ENCODE results near the gene GAL3ST1. TPM values are rescaled to one million over a fixed set of nuclear protein-coding genes. Genes with fewer than 3 reads are reported as not detected.
"Not testable (repeated sequence)": the region's sequence is repeated elsewhere in the genome, so short reads cannot be mapped to it uniquely, and the experiment has no call there.

GAL3ST1 gene, protein sequence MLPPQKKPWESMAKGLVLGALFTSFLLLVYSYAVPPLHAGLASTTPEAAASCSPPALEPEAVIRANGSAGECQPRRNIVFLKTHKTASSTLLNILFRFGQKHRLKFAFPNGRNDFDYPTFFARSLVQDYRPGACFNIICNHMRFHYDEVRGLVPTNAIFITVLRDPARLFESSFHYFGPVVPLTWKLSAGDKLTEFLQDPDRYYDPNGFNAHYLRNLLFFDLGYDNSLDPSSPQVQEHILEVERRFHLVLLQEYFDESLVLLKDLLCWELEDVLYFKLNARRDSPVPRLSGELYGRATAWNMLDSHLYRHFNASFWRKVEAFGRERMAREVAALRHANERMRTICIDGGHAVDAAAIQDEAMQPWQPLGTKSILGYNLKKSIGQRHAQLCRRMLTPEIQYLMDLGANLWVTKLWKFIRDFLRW
- 0.08 TPM in 1 of 2 replicates, not detected in the other for polyA plus RNA-seq (2012; rRNA removed)
- polyA plus RNA-seq (2012; cell fraction: cytosol; rRNA removed) = 0.01 TPM in 1 of 2 replicates, not detected in the other
- polyA plus RNA-seq (2012; cell fraction: nucleus; rRNA removed) = 0.29 and 0.31 TPM in 2 replicates

DNA sequence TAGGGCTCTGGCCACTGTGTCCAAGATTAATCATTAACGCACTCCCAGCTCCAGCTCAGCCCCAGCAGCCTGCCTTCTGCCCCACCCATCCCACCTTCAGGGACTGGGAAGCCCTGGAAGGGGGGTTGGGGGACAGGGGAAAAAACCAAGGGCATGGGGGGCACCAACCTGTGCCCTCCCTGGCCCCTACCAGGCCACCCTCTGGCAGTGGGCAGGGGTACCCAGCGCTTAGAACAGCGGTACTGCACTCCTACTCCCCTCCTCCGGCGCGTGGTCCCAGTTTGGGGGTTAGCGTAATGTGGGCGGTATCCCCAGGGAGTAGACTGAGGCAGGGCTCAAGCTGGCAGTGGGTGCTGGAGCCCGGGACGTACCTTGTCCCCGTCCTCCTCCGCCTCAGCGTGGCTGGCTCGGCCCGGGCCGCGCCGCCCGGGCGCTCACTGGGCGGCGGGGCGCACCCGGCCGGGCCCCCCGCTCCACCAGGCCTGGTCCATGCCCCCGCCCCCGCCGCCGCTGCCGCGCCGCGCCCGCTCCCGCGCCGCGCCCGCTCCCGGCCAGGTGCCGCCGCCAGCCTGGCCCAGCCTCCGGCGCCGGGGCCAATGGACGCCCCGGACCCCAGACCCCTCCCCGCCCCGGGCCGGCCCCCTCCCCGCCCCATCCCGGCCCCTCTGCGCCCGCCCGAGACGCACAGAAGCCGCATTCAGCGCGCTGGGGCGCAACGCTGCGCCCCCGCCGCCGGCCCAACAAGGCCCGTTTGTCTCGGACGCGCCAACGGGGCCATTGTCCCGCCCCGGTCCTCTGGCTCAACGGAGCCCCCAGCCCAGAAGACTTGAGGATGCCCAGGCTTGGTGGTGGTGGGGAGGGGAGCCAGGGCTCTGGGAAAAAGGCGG, at the start of gene GAL3ST1:
TSS of gene GAL3ST1 (minus strand) at position 571 of the 887 bp plus-strand sequence. CDS start 17,273 bp downstream, outside the sequence.
- Histone ChIP-seq H2AFZ (ENCODE audit: low read depth) (no peak within 1 kb of the TSS), H3K9ac (no peak within 1 kb of the TSS), H3K9me3 (no peaks in the 10 kb centered on the region), H3K4me2 (peak within 1 kb of the TSS; percentile 60), H4K20me1 (ENCODE audit: insufficient read depth) (0 out of 2 replicates have a peak, but pooled peaks cover 2% of the 10 kb centered on the region), H3K27me3 (ENCODE audit: insufficient read depth) (no peaks in the 10 kb centered on the region), H3K4me1 (ENCODE audit: control insufficient read depth in 1 of 2, insufficient read depth in 2 of 2, low read depth in 1 of 2, low read length in 1 of 2) (peaks cover 10 to 27% of the 10 kb centered on the region in 2 experiments; a peak in 2 of 4 replicates), H3K27ac (ENCODE audit: low read depth in 2 of 2, low read length in 1 of 2) (peak within 1 kb of the TSS; percentile 60 to 70; a peak in 3 of 4 replicates), H3K79me2 (ENCODE audit: insufficient read depth) (no peaks in the 10 kb centered on the region), H3K4me3 (ENCODE audit: low read depth in 2 of 2, low read length in 1 of 2) (no peak within 1 kb of the TSS), H3F3A (replicated peaks; ENCODE audit: insufficient read depth) (peaks cover 7% of the 10 kb centered on the region), H3K9me2 (no peaks in the 10 kb centered on the region), H3K36me3 (replicated peaks in 1 of 2; ENCODE audit: control insufficient read depth in 1 of 2, insufficient read depth in 2 of 2, low read length in 1 of 2) (peaks cover 0 to 33% of the 10 kb centered on the region in 2 experiments)
- POLR2A ChIA-PET = interaction anchor here (0.9 to 1.2 kb wide), 3 partner anchors 9 to 17 kb away, joined by 3 to 5 read pairs (median 3); partner anchors contain the start of gene PES1
- TF ChIP-seq, protein P1, sequence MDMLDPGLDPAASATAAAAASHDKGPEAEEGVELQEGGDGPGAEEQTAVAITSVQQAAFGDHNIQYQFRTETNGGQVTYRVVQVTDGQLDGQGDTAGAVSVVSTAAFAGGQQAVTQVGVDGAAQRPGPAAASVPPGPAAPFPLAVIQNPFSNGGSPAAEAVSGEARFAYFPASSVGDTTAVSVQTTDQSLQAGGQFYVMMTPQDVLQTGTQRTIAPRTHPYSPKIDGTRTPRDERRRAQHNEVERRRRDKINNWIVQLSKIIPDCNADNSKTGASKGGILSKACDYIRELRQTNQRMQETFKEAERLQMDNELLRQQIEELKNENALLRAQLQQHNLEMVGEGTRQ (IDR thresholded peaks at IDR 0.05; ENCODE audit: borderline replicate concordance, low read depth, low read length) = no peak
- TF ChIP-seq GABPA (IDR thresholded peaks at IDR 0.05; ENCODE audit: low read depth) = no peak
- no peak for TF ChIP-seq FOSL2 (IDR thresholded peaks at IDR 0.05; ENCODE audit: borderline replicate concordance, low read depth)
- TF ChIP-seq MEF2A (IDR thresholded peaks at IDR 0.05; ENCODE audit: borderline replicate concordance, low read depth) = no peak
- no peak for TF ChIP-seq NRF1 (IDR thresholded peaks at IDR 0.05; ENCODE audit: low read depth, low read length)
- no peak for TF ChIP-seq ELF1 (IDR thresholded peaks at IDR 0.05)
- no peak for TF ChIP-seq POLR2AphosphoS5 (IDR thresholded peaks at IDR 0.05; ENCODE audit: low read depth, low read length)
- TF ChIP-seq NFIC (IDR thresholded peaks at IDR 0.05; ENCODE audit: borderline replicate concordance) = no peak
- TF ChIP-seq, protein P2, sequence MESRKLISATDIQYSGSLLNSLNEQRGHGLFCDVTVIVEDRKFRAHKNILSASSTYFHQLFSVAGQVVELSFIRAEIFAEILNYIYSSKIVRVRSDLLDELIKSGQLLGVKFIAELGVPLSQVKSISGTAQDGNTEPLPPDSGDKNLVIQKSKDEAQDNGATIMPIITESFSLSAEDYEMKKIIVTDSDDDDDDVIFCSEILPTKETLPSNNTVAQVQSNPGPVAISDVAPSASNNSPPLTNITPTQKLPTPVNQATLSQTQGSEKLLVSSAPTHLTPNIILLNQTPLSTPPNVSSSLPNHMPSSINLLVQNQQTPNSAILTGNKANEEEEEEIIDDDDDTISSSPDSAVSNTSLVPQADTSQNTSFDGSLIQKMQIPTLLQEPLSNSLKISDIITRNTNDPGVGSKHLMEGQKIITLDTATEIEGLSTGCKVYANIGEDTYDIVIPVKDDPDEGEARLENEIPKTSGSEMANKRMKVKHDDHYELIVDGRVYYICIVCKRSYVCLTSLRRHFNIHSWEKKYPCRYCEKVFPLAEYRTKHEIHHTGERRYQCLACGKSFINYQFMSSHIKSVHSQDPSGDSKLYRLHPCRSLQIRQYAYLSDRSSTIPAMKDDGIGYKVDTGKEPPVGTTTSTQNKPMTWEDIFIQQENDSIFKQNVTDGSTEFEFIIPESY (IDR thresholded peaks at IDR 0.05; ENCODE audit: borderline replicate concordance, low read depth) = no peak
- TF ChIP-seq TAF1 (IDR thresholded peaks at IDR 0.05; ENCODE audit: borderline replicate concordance, low read depth, low read length) = no peak
- TF ChIP-seq MXI1 (IDR thresholded peaks at IDR 0.05; ENCODE audit: low read depth, low read length) = no peak
- TF ChIP-seq SMC3 (IDR thresholded peaks at IDR 0.05; ENCODE audit: low read depth, low read length) = no peak
- peak; percentile 89 for DNase-seq
- WGBS (ENCODE audit: low lambda C conversion rate) = 63% methylated on average over 3 of the region's 75 CpGs
- CTCF ChIA-PET = interaction anchor here (0.7 kb wide), 1 partner anchor 9 kb away, joined by 5 read pairs; no protein-coding TSS in a partner anchor

DNA sequence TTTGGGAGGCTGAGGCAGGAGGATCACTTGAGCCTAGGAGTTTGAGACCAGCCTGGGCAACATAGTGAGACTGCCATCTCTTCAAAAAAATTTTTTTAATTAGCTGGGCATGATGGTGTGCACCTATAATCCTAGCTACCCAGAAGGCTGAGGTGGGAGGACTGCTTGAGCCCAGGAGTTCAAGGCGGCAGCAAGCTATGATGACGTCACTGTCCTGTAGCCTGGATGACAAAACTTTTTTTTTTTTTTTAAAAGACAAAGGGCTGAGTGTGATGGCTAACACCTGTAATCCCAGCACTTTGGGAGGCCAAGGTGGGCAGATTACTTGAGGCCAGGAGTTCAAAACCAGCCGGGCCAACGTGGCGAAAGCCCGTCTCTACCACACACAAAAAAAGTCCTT, 45.4 kb upstream of the GAL3ST1 start:
- DNase-seq; H3K9me2 ChIP-seq; H2AFZ ChIP-seq (ENCODE audit: low read depth); H3K27ac ChIP-seq (ENCODE audit: low read depth in 2 of 2, low read length in 1 of 2); H3K79me2 ChIP-seq (ENCODE audit: insufficient read depth); H3K36me3 ChIP-seq (replicated peaks in 1 of 2; ENCODE audit: control insufficient read depth in 1 of 2, insufficient read depth in 2 of 2, low read length in 1 of 2); H3K4me3 ChIP-seq (ENCODE audit: low read depth in 2 of 2, low read length in 1 of 2); POLR2A ChIA-PET; H3K27me3 ChIP-seq (ENCODE audit: insufficient read depth); H3K4me2 ChIP-seq; H4K20me1 ChIP-seq (ENCODE audit: insufficient read depth); H3F3A ChIP-seq (replicated peaks; ENCODE audit: insufficient read depth); H3K4me1 ChIP-seq (ENCODE audit: control insufficient read depth in 1 of 2, insufficient read depth in 2 of 2, low read depth in 1 of 2, low read length in 1 of 2); H3K9ac ChIP-seq; H3K9me3 ChIP-seq: not testable (repeated sequence)
- WGBS (ENCODE audit: low lambda C conversion rate) = 92% methylated on average over 6 of the region's 6 CpGs
- CTCF ChIA-PET = interaction anchor here (1.5 to 2.6 kb wide), 2 partner anchors 15 to 136 kb away, joined by 7 to 18 read pairs; partner anchors contain the start of gene SLC35E4
